GM18909 (cell line): ENCODE measurements around the gene MEDAG.

ENCODE experiments used
- ATAC-seq: cut with Tn5 transposase; IDR thresholded peaks from one replicate; pipeline ENCODE4 v1.9.1; 2021; ENCODE audit warnings: mild to moderate bottlenecking; ENCODE audit not compliant: unreplicated experiment, poor library complexity

MEDAG gene

GRCh38 chr13:30872276-30872594 lies 33.8 kb upstream of the MEDAG start:
- no peak for ATAC-seq

GRCh38 chr13:30872685-30873461 lies 33.2 kb upstream of the MEDAG start:
- ATAC-seq = no peak

- ATAC-seq = no peak
Measured at GRCh38 chr13:30873499-30873898, 32.6 kb upstream of the MEDAG start.

GRCh38 chr13:30874111-30874510 lies 32.0 kb upstream of the MEDAG start:
- no peak for ATAC-seq

GRCh38 chr13:30874561-30874960 lies 31.5 kb upstream of the MEDAG start:
- ATAC-seq = no peak

GRCh38 chr13:30877335-30877734 lies 28.7 kb upstream of the MEDAG start:
- no peak for ATAC-seq

- no peak for ATAC-seq
Measured at GRCh38 chr13:30880151-30880855, 25.8 kb upstream of the MEDAG start.

- no peak for ATAC-seq
Measured at GRCh38 chr13:30880856-30881155, 25.3 kb upstream of the MEDAG start.

- no peak for ATAC-seq
Measured at GRCh38 chr13:30881191-30881651, 24.9 kb upstream of the MEDAG start.

GRCh38 chr13:30882026-30882850 lies 23.8 kb upstream of the MEDAG start:
- ATAC-seq = no peak

- no peak for ATAC-seq
Measured at GRCh38 chr13:30882996-30883766, 22.9 kb upstream of the MEDAG start.

GRCh38 chr13:30884543-30884942 lies 21.5 kb upstream of the MEDAG start:
- no peak for ATAC-seq

GRCh38 chr13:30889196-30889690 lies 16.8 kb upstream of the MEDAG start:
- no peak for ATAC-seq

- no peak for ATAC-seq
Measured at GRCh38 chr13:30892966-30893365, 13.1 kb upstream of the MEDAG start.

GRCh38 chr13:30895773-30896172 lies 10.3 kb upstream of the MEDAG start:
- no peak for ATAC-seq

- no peak for ATAC-seq
Measured at GRCh38 chr13:30898070-30898469, 8.0 kb upstream of the MEDAG start.

- no peak for ATAC-seq
Measured at GRCh38 chr13:30898678-30899241, 7.3 kb upstream of the MEDAG start.

GRCh38 chr13:30900436-30900835 lies 5.6 kb upstream of the MEDAG start:
- ATAC-seq = no peak

- ATAC-seq = no peak
Measured at GRCh38 chr13:30900952-30901749, 4.9 kb upstream of the MEDAG start.
